ENCODE results near the gene TNS3.

- TF ChIP-seq POLR2AphosphoS5 (IDR thresholded peaks at IDR 0.05; ENCODE audit: low read depth, low read length) (no peak; the same call in 1 of the 2 replicates), CTCF (IDR thresholded peaks at IDR 0.05) (no peak)
These were observed 13.4 kb downstream of the TNS3 start for GRCh38 chr7:47568547-47568946.
